ENCODE results near the gene TRAPPC12.

DNA sequence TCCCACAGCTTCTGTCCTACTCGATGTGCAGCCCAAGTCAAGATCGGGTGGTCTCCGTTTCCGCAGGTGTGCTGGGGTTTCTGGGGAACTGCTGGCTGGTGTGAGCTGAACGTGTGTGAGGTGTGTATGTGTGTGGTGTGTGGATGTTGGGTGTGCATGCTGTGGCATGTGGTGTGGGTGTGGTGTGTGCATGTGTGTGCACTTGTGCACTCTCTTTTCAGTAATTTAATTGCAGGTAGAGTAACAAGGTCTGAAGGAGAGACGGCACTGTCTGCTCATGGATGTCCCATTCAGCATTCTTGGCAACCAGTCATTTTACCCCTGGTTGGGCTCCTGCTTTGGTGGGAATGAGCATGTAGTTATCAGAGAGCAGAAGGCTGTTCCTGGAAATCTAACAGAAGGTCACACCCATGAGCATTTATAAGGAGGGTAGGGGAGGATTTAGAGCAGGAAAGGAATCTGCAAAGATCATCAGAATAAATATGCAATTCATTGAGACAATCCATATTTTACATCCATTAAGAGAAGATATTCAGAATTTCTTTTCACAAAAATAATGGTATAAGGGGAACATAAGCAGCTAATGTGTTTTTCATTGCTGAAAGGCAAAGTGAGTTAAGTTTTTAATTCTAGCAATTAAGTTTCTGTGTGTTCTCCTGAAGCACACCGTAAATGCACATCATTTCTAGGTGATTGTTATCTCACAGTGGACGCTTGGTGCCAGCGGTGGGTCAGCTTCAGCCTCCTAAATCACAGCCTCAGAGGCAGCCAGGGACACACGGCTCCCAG is 79.1 kb downstream of the TRAPPC12 start:
- peak; percentile 87 for TF ChIP-seq GATA2 (IDR thresholded peaks at IDR 0.05; ENCODE audit: low read depth, low read length)
- no peak for TF ChIP-seq GATA3 (IDR thresholded peaks at IDR 0.05; ENCODE audit: low read depth, low read length)

Measured in SH-SY5Y (cell line).